CD4-positive, alpha-beta T cell treated with Interleukin-15 for 4 hours (primary cell): Measurements from ENCODE around the gene MGMT.
"Not testable (repeated sequence)": the region's sequence is repeated elsewhere in the genome, so short reads cannot be mapped to it uniquely, and the experiment has no call there.

Source experiments
- DNase-seq: peaks from one replicate; pipeline ENCODE4 v3.0.0-alpha.2; 2020; ENCODE audit warnings: low spot score

The MGMT gene

DNA sequence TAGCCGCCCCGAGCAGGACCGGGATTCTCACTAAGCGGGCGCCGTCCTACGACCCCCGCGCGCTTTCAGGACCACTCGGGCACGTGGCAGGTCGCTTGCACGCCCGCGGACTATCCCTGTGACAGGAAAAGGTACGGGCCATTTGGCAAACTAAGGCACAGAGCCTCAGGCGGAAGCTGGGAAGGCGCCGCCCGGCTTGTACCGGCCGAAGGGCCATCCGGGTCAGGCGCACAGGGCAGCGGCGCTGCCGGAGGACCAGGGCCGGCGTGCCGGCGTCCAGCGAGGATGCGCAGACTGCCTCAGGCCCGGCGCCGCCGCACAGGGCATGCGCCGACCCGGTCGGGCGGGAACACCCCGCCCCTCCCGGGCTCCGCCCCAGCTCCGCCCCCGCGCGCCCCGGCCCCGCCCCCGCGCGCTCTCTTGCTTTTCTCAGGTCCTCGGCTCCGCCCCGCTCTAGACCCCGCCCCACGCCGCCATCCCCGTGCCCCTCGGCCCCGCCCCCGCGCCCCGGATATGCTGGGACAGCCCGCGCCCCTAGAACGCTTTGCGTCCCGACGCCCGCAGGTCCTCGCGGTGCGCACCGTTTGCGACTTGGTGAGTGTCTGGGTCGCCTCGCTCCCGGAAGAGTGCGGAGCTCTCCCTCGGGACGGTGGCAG lies at the start of gene MGMT:
Gene MGMT, plus strand, starts transcription at position 539 of the 656 bp plus-strand sequence.
- DNase-seq: peak; percentile 97

- DNase-seq: no peak
These were observed 49.2 kb upstream of the MGMT start for GRCh38 chr10:129417870-129418269.

DNA sequence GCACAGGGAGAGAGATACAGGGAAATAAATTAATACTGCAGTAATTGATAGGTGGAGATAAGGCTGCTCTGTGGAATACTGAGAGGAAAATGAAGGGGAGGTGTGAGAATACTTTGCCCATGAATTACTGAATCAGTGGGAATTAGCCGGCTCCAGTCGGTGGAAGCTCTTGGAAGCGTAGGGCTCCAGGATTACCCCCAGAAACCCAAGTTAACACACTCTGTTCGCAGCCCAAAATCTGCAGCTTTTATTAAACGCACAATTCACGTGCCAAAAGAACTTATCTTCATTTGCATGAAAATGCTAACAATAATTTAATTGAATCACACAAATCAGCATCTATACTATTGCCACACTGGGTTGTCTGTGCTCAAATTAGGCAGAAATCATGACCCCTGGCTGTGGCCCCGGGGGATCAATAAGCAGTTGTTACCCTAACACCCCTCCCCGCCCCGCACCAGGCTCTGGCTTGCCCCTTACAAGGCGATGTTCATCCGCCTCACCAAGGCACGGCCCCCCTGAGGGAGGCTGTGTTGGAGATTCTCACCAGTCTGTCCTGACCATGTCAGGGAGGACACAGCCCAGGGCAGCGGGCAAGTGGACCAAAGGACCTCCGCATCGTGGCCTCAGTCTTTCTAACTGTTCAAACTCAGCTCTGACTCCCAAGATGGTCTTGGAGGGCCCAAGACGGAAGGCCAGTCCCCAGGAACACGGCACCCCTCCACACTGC lies 48.4 kb upstream of the MGMT start:
- no peak for DNase-seq

- no peak for DNase-seq
These were observed 47.6 kb upstream of the MGMT start for GRCh38 chr10:129419397-129419796.

DNA sequence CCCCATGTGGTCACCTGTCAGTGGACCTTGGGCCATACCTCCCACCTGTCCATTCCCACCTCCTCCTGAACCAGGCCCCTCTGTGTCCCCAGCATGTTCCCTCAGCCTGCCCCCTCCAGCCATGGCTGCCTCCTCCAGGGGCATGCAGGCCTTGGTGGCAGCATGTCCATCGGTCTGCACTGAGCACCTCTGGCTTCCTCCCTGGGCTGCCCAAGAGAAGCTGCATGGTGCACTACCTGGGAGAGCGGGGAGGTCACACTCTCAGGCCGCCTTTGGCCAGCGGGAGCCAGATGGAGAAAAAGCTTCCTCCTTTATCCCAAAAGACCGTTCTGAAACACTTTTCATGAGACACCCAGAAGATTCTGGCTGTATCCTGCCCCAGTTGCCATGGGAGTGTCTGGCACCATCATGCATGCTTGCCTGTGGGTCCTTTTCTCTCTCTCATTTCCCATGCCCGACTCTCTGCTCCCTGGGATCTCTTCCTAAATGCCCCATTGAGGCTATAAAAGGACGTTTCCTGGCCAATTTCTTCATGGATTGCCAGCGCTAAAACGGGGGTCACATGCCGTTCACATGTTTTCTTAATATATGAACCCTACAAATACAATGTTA lies 45.5 kb upstream of the MGMT start:
- DNase-seq: no peak

DNA sequence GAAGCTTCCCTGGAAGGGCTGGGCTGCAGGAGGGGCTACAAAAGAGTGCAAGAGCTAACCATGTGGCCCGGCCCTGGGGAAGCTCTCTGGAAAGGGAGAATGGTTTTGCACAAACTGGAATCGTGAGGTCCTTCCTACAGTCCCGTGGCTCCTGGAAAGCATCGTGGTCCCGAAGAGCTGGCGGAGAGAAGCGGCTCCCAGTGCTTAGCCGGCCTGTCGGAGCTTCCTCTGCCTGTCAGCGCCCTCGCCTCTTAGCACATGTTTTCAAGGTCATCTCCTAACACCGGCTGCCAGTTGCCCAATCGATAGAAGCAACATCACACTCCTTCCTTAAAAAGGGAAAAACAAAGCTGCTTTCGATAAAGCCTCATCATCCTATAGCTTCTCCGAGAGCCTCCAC lies 42.1 kb upstream of the MGMT start:
- no peak for DNase-seq

GRCh38 chr10:129426606-129427005 lies 40.4 kb upstream of the MGMT start:
- no peak for DNase-seq

GRCh38 chr10:129433266-129433665 lies 33.8 kb upstream of the MGMT start:
- no peak for DNase-seq

- DNase-seq: not testable (repeated sequence)
These were observed 31.3 kb upstream of the MGMT start for GRCh38 chr10:129435724-129436123.

DNA sequence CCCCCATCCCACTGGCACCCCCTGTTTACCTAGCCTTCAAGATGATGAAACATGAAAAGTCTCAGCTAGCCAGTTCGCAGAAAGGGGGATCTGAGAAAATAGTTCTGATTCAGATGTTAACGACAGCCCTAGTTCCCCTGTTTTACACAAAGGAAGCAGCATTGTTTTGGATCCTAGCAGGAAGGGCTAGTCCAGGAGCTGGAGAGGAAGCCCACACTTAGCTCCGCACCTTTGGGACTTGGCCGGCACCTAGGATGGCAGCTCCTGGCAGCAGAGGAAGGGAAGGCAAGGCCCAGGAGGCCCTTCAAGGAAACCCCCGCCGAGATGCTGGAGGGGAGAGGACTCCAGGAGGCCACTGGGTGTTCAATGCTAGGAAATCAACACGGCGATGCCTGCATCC lies 29.0 kb upstream of the MGMT start:
- no peak for DNase-seq

DNA sequence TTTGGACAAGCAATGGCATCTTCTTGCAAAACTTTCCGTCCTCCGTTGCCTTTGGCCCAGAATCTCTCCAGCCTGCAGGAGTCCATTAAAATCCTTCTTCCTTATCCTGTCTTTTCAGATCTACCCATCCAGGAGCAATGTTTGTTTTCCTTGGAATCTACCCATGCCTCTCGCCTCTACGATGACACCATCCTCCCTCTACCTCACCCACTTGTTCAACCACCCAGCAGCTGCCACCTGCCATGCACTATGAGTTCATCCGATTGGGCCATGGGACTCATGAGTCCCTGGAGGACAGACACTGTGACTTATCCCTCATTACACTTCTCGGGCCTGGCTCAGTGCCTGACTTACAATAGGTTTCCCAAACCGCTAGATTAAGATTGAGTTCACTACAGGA lies 26.8 kb upstream of the MGMT start:
- DNase-seq: no peak

DNA sequence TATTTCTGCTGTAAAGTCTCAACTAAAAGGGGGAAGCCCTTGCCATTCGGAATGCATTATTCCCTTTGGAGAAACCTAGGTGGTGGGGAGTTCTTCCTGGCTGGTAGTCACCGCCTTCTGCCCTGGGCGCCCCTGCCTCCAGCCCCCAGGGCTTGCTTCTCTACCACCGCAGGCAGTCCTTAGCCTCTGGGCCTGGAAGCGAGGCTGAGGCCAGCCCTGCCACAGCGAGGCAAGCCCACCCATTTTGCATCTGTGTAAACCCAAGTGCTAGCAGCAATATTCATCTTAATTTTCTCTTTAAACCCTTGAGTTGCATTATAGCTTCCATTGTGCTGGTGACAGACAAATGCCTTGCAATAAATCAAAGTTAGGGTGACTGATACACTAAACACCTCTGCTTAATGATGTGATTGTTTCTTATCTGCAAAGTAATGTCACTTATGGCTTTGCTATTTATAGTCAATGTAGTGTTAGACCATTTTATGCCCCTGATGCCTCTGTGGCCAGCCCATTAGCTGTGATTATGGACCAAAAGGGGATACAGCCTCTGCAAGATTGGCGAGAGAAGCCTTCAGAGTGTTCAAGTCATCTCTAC lies 26.2 kb upstream of the MGMT start:
- no peak for DNase-seq

GRCh38 chr10:129441372-129442009 lies 25.6 kb upstream of the MGMT start:
- no peak for DNase-seq

DNA sequence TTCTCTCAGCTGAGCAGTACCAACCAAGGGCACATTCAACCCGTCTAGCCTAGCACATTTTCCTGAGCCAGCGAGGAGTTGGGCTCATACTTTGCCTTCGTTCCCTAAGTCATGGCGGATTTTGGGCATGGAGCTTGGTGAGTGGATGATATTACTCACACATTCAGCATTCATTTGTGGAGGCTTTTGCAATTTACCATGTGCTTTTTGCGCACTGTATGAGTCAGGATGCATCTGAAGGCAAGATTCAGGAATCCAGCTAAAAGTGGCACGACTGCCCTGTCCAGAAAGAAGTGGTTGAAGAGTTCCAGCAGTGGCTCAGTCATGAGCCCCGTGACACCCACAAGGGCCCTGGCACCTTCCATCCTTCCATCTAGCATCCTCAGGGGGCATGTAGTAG lies 24.2 kb upstream of the MGMT start:
- no peak for DNase-seq

DNA sequence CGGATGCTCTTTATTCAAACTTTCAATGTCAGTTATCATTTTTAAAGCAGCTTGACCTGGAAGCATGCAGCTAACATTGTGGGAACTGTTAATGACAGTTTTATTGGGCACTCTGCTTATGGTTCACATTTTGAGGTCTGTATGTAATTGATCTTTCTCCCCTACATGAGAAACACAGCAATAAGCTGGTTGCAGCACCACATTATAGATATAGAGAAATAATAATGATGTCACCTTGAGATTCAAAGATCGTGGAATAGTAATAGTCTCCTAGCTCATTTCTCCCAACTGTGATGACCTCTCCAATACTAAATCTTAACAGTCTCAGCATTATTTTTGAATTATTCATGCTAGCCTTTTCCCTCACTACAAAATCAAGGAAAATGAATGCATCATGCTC lies 22.7 kb upstream of the MGMT start:
- DNase-seq: no peak

DNA sequence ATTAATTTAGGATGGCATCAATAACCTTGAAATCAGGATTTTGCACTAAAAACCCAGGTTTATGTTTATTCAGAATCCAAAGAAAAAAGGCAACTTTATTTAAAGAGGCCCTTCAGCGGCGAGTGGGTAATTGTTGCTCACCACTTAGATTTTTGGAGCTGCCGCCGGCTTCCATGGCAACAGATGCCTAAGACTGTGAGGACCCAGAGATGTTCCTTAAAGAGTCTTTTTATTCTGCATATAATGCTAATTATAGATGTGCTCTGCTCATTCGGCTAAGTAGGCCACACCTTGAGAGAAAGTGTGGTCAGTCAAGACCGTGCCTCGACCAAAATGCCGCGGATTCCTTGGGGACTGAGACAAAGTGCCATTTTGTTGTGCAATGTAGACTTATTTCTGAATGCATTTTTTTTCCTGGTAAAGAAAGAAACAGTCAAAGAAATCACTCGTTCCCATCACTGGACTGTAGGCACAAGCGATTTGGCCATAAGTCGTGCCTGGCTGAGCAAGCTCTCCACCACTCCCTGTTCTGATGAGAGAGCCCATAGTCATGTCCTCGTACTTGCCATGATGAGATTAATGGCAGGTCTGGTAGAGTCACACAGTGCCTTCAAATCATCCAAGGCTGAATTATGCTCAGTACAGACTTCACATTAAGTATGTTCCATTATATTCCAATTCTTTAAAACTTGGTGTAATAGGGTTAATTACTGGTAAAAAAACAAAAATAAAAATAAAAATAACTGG lies 21.4 kb upstream of the MGMT start:
- no peak for DNase-seq

DNA sequence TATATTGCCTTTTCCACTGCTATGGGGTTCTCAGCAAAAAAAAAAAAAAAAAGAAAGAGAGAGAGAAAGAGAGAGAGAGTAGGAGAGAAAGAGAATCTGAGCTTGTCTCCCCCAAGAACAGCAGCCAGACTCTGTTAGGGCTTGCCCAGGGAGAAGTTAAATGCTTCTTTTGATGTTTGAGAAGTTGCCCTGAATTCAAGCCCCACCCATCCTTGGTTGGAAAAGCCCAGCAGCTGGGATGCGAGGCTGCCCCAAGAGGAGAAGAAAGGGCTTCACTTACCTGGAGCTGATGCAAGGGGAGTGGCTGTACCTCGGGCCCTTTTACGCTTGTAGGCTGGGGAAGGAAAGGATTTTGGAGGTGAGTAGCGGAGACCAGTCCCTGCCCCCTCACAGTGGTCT lies 20.9 kb upstream of the MGMT start:
- no peak for DNase-seq

DNA sequence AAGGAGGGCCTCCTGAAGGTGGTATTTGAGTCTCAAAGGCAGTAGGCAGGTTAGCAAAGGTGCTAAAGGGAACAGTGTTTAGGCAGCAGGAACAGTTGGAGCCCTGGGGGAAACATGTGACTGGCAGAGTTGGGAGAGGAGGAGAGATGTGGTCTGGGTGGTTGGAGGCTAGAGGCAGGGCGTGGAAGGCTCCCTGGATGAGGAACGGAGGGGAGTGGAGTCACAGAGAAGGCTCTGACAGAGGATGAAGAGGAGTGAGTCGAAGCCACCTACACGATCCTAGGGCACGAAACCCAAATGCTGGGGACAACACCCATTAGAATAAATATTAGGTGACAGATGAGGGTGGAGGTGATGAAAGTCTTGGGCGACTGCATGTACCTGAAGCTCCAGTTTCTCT lies 19.6 kb upstream of the MGMT start:
- DNase-seq: no peak

DNA sequence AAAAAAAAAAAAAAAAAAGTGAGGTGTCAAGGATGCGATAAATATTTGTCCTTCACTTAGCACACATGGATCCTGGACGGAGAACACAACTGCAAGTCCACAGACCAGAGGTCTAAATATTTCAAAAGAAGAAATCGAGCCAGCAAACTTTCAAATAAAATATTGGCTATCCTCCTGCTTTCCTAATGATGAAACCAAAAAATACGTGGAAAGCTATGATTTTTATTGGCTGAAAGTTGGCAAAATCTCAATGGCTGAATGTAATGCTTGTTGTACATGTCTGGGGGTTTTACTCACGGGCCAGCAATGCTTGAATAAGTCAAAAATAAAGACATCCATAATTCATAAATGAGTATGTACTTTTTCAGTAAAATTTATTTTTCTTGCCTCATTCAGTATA lies 19.0 kb upstream of the MGMT start:
- DNase-seq: no peak

GRCh38 chr10:129448539-129448938 lies 18.5 kb upstream of the MGMT start:
- DNase-seq: no peak

DNA sequence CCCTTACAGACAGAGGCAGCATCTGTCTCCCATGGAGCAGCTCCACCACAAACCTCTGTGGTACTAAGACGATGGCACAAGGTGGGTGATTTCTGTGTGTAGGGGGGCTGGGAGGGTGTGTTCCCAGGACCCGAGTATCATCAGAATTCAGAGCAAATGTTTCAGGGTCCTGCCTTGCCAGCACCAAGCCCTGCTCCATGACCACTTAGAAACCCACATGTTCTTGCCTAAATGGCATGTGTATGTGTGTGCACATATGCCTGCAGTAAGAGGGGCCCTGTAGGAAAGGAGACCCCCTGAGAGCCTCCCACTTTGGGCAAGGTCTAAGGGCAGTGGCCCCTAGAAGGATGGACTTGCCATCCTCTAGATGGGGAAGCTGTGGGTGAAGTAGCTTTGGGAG lies 17.1 kb upstream of the MGMT start:
- no peak for DNase-seq

DNA sequence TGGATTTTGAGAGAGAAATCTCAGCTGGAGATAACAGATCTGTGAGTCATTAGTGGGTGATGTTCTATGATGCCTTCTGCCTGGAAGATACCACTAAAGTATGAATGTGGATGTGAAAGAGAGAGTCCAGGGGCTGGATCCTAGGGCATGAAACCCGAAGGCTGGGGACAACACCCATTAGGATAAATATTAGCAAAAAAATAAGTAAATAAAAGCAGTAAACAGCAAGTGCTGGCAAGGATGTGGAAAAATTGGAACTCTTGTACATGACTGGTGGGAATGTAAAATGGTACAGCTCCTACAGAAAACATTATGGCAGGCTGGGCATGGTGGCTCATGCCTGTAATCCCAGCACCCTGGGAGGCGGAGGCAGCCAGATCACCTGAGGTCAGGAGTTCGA lies 16.6 kb upstream of the MGMT start:
- DNase-seq: no peak
